ENCODE results near the gene DCAF5. TPM values are rescaled to one million over a fixed set of nuclear protein-coding genes. Genes with fewer than 3 reads are reported as not detected.
A peak's percentile ranks its signal among the peaks of the same experiment; 100 is the strongest.
"Not testable (repeated sequence)": the region's sequence is repeated elsewhere in the genome, so short reads cannot be mapped to it uniquely, and the experiment has no call there.

The DCAF5 gene
- total RNA-seq, 1 donor from 2014 or later: 48.3 TPM

- Mint-ChIP-seq H3K9me3 (ENCODE audit: low read depth) (peaks cover 1% of the 10 kb centered on the region), H3K4me1 (ENCODE audit: low read depth) (no peaks in the 10 kb centered on the region), H3K36me3 (ENCODE audit: low read depth) (no peaks in the 10 kb centered on the region), H3K27ac (ENCODE audit: unreplicated experiment) (no peak overlapping the region), H3K27me3 (ENCODE audit: low read depth) (peaks cover 5% of the 10 kb centered on the region), H3K4me3 (ENCODE audit: unreplicated experiment) (no peak overlapping the region)
- no peak for TF ChIP-seq CTCF (IDR thresholded peaks at IDR 0.05)
- no peak for DNase-seq (ENCODE audit: low spot score)
Measured at GRCh38 chr14:69170839-69171238, 17.9 kb upstream of the DCAF5 start.

- not testable (repeated sequence) for H3K4me3 Mint-ChIP-seq (ENCODE audit: unreplicated experiment)
Measured at GRCh38 chr14:69165787-69166186, 12.9 kb upstream of the DCAF5 start.

GRCh38 chr14:69161590-69161989 is 8.7 kb upstream of the DCAF5 start:
- H3K4me1 Mint-ChIP-seq (ENCODE audit: low read depth): no peaks in the 10 kb centered on the region
- H3K4me3 Mint-ChIP-seq (ENCODE audit: unreplicated experiment): no peak overlapping the region
- no peak for DNase-seq (ENCODE audit: low spot score)
- no peak for TF ChIP-seq CTCF (IDR thresholded peaks at IDR 0.05)
- peaks cover 10% of the 10 kb centered on the region for H3K27me3 Mint-ChIP-seq (ENCODE audit: low read depth)
- no peak overlapping the region for H3K27ac Mint-ChIP-seq (ENCODE audit: unreplicated experiment)
- H3K9me3 Mint-ChIP-seq (ENCODE audit: low read depth): peaks cover 30% of the 10 kb centered on the region
- peaks cover 5% of the 10 kb centered on the region for H3K36me3 Mint-ChIP-seq (ENCODE audit: low read depth)

More at GRCh38 chr14:69165787-69166186, 12.9 kb upstream of the DCAF5 start:
- not testable (repeated sequence) for H3K27me3 Mint-ChIP-seq (ENCODE audit: low read depth); H3K36me3 Mint-ChIP-seq (ENCODE audit: low read depth); H3K4me1 Mint-ChIP-seq (ENCODE audit: low read depth); H3K27ac Mint-ChIP-seq (ENCODE audit: unreplicated experiment); DNase-seq (ENCODE audit: low spot score)
- peaks cover 28% of the 10 kb centered on the region for H3K9me3 Mint-ChIP-seq (ENCODE audit: low read depth)

- no peak for DNase-seq (ENCODE audit: low spot score)
- no peak for TF ChIP-seq CTCF (IDR thresholded peaks at IDR 0.05)
- Mint-ChIP-seq H3K4me1 (ENCODE audit: low read depth) (peaks cover 14% of the 10 kb centered on the region), H3K27ac (ENCODE audit: unreplicated experiment) (no peak overlapping the region), H3K27me3 (ENCODE audit: low read depth) (peaks cover 7% of the 10 kb centered on the region), H3K4me3 (ENCODE audit: unreplicated experiment) (no peak overlapping the region), H3K9me3 (ENCODE audit: low read depth) (peaks cover 2% of the 10 kb centered on the region), H3K36me3 (ENCODE audit: low read depth) (peaks cover 2% of the 10 kb centered on the region)
Measured at GRCh38 chr14:69156224-69156623, 3.3 kb upstream of the DCAF5 start.

- TF ChIP-seq CTCF (IDR thresholded peaks at IDR 0.05): no peak
- Mint-ChIP-seq H3K27me3 (ENCODE audit: low read depth) (no peaks in the 10 kb centered on the region), H3K9me3 (ENCODE audit: low read depth) (no peaks in the 10 kb centered on the region), H3K27ac (ENCODE audit: unreplicated experiment) (peak overlapping the region; percentile 17), H3K4me1 (ENCODE audit: low read depth) (peaks cover 28% of the 10 kb centered on the region), H3K36me3 (ENCODE audit: low read depth) (no peaks in the 10 kb centered on the region), H3K4me3 (ENCODE audit: unreplicated experiment) (no peak overlapping the region)
- no peak for DNase-seq (ENCODE audit: low spot score)
Measured at GRCh38 chr14:69154779-69155178, 1.9 kb upstream of the DCAF5 start.

GRCh38 chr14:69153873-69154270 is 953 bp upstream of the DCAF5 start:
- Mint-ChIP-seq H3K9me3 (ENCODE audit: low read depth) (no peaks in the 10 kb centered on the region), H3K4me3 (ENCODE audit: unreplicated experiment) (peak overlapping the region; percentile 92), H3K4me1 (ENCODE audit: low read depth) (peaks cover 38% of the 10 kb centered on the region), H3K27me3 (ENCODE audit: low read depth) (no peaks in the 10 kb centered on the region), H3K27ac (ENCODE audit: unreplicated experiment) (peak overlapping the region; percentile 83), H3K36me3 (ENCODE audit: low read depth) (peaks cover under 1% of the 10 kb centered on the region)
- TF ChIP-seq CTCF (IDR thresholded peaks at IDR 0.05): no peak
- DNase-seq (ENCODE audit: low spot score): no peak

Measured in chondrocyte (in vitro differentiated cells).